DOHH2 (cell line): Measurements from ENCODE around the gene PLA2G3.

Source experiments
- H3F3A ChIP-seq: fragments of 200-600 bp; sonication (generic), shearing (Covaris generic); 2 replicates; pipeline ENCODE4 v1.6.0; 2016; ENCODE audit warnings: antibody characterized with exemption, mild to moderate bottlenecking; ENCODE audit not compliant: control insufficient read depth, insufficient read depth
- H3K27ac ChIP-seq: fragments of 200-600 bp; sonication (generic); 2 replicates; pipeline ENCODE4 v1.5.1; 2014; ENCODE audit warnings: low read depth, mild to moderate bottlenecking, low read length, moderate library complexity
- H3K27me3 ChIP-seq: fragments of 200-600 bp; sonication (generic); 2 replicates; pipeline ENCODE4 v1.6.1; 2014; ENCODE audit warnings: mild to moderate bottlenecking, low read length, mixed read lengths; ENCODE audit not compliant: control insufficient read depth
- H3K36me3 ChIP-seq: fragments of 200-600 bp; sonication (generic); 2 replicates; pipeline ENCODE4 v1.6.1; 2014; ENCODE audit warnings: mild to moderate bottlenecking, low read length, moderate library complexity, mixed read lengths; ENCODE audit not compliant: control insufficient read depth
- H3K4me1 ChIP-seq: fragments of 200-600 bp; sonication (generic); 2 replicates; pipeline ENCODE4 v1.6.1; 2014; ENCODE audit warnings: mild to moderate bottlenecking, low read length, mixed read lengths; ENCODE audit not compliant: control insufficient read depth
- H3K4me2 ChIP-seq: fragments of 200-600 bp; sonication (generic); 2 replicates; pipeline ENCODE4 v1.6.0; 2014; ENCODE audit warnings: mild to moderate bottlenecking, low read length, moderate library complexity
- H3K4me3 ChIP-seq: fragments of 200-600 bp; sonication (generic); 2 replicates; pipeline ENCODE4 v1.5.1; 2014; ENCODE audit warnings: mild to moderate bottlenecking, low read length, mixed read lengths
- H3K79me2 ChIP-seq: fragments of 200-600 bp; sonication (generic); 2 replicates; pipeline ENCODE4 v1.6.1; 2014; ENCODE audit warnings: mild to moderate bottlenecking, low read length, mixed read lengths; ENCODE audit not compliant: control insufficient read depth
- H3K9me2 ChIP-seq: fragments of 200-600 bp; sonication (generic); replicated peaks from 2 replicates; pipeline ENCODE4 v1.6.1; 2014; ENCODE audit warnings: mild to moderate bottlenecking, low read length, mixed read lengths; ENCODE audit not compliant: control insufficient read depth
- H3K9me3 ChIP-seq: fragments of 200-600 bp; sonication (generic); 2 replicates; pipeline ENCODE4 v1.6.1; 2014; ENCODE audit warnings: antibody characterized with exemption, low read length, mixed read lengths; ENCODE audit not compliant: control insufficient read depth, insufficient read depth
- H4K20me1 ChIP-seq: fragments of 200-600 bp; sonication (generic); 2 replicates; pipeline ENCODE4 v1.6.0; 2014; ENCODE audit warnings: low read depth, mild to moderate bottlenecking, antibody characterized with exemption, low read length, moderate library complexity; ENCODE audit not compliant: control insufficient read depth, insufficient read depth
- CTCF ChIP-seq: fragments of 200-600 bp; sonication (generic); IDR thresholded peaks from one replicate; pipeline ENCODE4 v1.5.1; 2014; ENCODE audit warnings: antibody characterized with exemption, mild to moderate bottlenecking, low read depth, low read length; ENCODE audit not compliant: poor library complexity, severe bottlenecking
- EZH2phosphoT487 ChIP-seq: fragments of 200-600 bp; sonication (generic); IDR thresholded peaks from 2 replicates; pipeline ENCODE4 v1.6.1; 2017; ENCODE audit warnings: borderline replicate concordance, mild to moderate bottlenecking, antibody characterized with exemption, low read length, moderate library complexity, mixed read lengths

The PLA2G3 gene

DNA sequence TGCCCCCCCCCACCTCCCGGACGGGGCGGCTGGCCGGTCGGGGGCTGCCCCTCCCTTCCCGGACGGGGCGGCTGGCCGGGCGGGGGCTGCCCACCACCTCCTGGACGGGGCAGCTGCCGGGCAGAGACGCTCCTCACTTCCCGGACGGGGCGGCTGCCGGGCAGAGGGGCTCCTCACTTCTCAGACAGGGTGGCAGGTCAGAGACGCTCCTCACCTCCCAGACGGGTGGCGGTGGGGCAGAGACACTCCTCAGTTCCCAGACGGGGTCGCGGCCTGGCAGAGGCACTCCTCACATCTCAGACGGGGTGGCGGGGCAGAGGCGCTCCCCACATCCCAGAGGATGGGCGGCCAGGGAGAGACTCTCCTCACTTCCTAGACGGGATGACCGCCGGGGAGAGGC, 43.7 kb upstream of the PLA2G3 start:
- TF ChIP-seq EZH2phosphoT487 (no peak), CTCF (no peak)

DNA sequence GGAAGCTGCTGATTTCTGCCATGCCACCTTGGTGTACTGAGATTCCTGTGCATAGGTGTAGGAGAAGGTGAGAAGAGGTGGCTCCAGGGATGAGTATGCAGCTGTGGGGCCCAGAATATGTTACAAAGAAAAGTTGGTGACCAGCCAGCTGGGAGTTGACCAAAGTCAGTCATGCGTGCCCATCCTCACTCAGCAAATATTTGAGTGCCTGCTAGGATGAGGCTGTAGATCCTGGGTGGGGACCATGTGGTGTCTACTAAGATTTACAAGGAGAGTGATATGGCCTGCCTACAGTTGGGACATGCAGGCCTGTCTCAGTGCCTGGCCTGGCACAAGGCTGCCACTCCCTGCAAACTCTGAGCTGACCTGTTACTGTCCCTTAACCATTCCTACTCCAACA, 39.0 kb upstream of the PLA2G3 start:
- H3K27ac ChIP-seq: no peak overlapping the region

More for the DNA sequence above, 43.7 kb upstream of the PLA2G3 start:
- no peak overlapping the region for H3K4me2 ChIP-seq
- H3K27me3 ChIP-seq: no peaks in the 10 kb centered on the region
- peaks cover 8% of the 10 kb centered on the region for H3K79me2 ChIP-seq
- no peaks in the 10 kb centered on the region for H3K9me3 ChIP-seq
- H3K27ac ChIP-seq: no peak overlapping the region
- no peaks in the 10 kb centered on the region for H3F3A ChIP-seq
- H3K36me3 ChIP-seq: peaks cover 2% of the 10 kb centered on the region; the same call in 1 of the 2 replicates
- H4K20me1 ChIP-seq: no peaks in the 10 kb centered on the region
- no peak overlapping the region for H3K4me3 ChIP-seq
- H3K4me1 ChIP-seq: no peaks in the 10 kb centered on the region
- H3K9me2 ChIP-seq: no peaks in the 10 kb centered on the region

GRCh38 chr22:31178859-31179258, 38.6 kb upstream of the PLA2G3 start:
- Histone ChIP-seq H3F3A (no peaks in the 10 kb centered on the region), H4K20me1 (no peaks in the 10 kb centered on the region), H3K4me1 (no peaks in the 10 kb centered on the region), H3K27me3 (no peaks in the 10 kb centered on the region), H3K79me2 (peaks cover 11% of the 10 kb centered on the region), H3K9me3 (no peaks in the 10 kb centered on the region), H3K27ac (no peak overlapping the region), H3K4me3 (no peak overlapping the region), H3K36me3 (peaks cover 2% of the 10 kb centered on the region; the same call in 1 of the 2 replicates), H3K4me2 (no peak overlapping the region), H3K9me2 (no peaks in the 10 kb centered on the region)
- TF ChIP-seq EZH2phosphoT487: no peak
- TF ChIP-seq CTCF: no peak

More for the DNA sequence above, 39.0 kb upstream of the PLA2G3 start:
- Histone ChIP-seq H3K27me3 (no peaks in the 10 kb centered on the region), H4K20me1 (no peaks in the 10 kb centered on the region), H3K4me2 (no peak overlapping the region), H3F3A (no peaks in the 10 kb centered on the region), H3K9me3 (no peaks in the 10 kb centered on the region), H3K4me1 (no peaks in the 10 kb centered on the region), H3K79me2 (peaks cover 10% of the 10 kb centered on the region), H3K9me2 (no peaks in the 10 kb centered on the region), H3K36me3 (peaks cover 2% of the 10 kb centered on the region; the same call in 1 of the 2 replicates), H3K4me3 (no peak overlapping the region)
- TF ChIP-seq EZH2phosphoT487: no peak
- no peak for TF ChIP-seq CTCF
